ENCODE results near the gene MAP3K9. TPM values are rescaled to one million over a fixed set of nuclear protein-coding genes. Genes with fewer than 3 reads are reported as not detected.

Gene MAP3K9
- total and polyA plus RNA-seq, 2 of the 8 experiments (the other 6 are each of a cell fraction or from before 2014, with no cell fraction given) = 9.8 to 24.7 TPM

DNA sequence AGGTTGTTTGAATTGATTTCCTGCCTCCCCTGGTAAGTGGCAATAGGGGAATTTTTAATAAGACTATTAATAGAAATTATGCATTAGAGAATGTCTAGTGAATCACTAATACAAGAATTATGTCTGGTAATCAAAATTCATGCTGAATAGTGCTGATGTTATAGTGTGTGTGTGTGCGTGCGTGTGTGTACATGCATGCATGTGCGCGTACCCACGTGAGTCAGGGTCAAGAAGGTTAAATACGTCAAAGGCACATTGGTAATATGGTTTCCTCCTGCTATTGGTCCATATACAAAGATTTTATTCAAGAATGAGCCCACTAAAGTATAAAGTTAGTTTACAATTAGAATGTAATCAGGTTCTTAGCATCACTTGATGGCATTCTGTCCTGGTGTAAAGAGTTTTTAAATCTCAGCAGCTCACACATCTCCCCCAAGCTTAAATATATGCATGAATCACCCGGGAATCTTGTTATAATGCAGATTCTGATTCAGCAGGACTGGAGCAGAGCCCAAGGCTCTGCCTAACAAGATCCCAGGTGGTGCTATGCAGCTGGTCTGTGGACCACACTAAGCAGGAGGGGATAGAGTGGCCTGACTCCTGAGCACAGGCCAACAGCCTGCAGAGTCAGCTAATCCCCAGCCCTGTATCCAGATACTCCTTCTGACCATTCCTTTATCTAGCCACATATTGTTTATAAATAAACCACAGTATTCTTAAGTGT, 123.7 kb downstream of the MAP3K9 start:
- Histone ChIP-seq H4K20me1 (replicated peaks in 1 of 2; ENCODE audit: control insufficient read depth in 1 of 2, insufficient read depth in 2 of 2, low read length in 2 of 2) (no peaks in the 10 kb centered on the region), H3K4me1 (replicated peaks in 1 of 4; ENCODE audit: control insufficient read depth in 3 of 4, insufficient read depth in 4 of 4, low read length in 3 of 4) (peaks cover 2 to 13% (median 9%) of the 10 kb centered on the region in 4 experiments; a peak in 6 of 7 replicates), H4K5ac (ENCODE audit: insufficient read length, low read depth, low read length) (no peak overlapping the region), H2AK5ac (ENCODE audit: low read depth, low read length) (no peak overlapping the region), H2BK20ac (ENCODE audit: low read length) (peak overlapping the region; percentile 74; the same call in 1 of the 2 replicates), H2BK5ac (ENCODE audit: low read depth, low read length) (peak overlapping the region; percentile 9; the same call in 1 of the 2 replicates), H3K79me2 (ENCODE audit: control insufficient read depth in 1 of 2, insufficient read depth in 2 of 2, low read length in 2 of 2) (no peaks in the 10 kb centered on the region), H2BK15ac (ENCODE audit: low read length) (no peak overlapping the region; the same call in 1 of the 2 replicates), H3K4me2 (ENCODE audit: insufficient read depth in 1 of 2, low read depth in 2 of 2, low read length in 2 of 2) (peak overlapping the region in 1 of 2 experiments; percentile 23; a peak in 1 of 4 replicates), H4K8ac (ENCODE audit: extremely low read depth, insufficient read depth, low read length) (no peak overlapping the region), H2AFZ (ENCODE audit: low read length) (no peak overlapping the region), H2BK120ac (replicated peaks; ENCODE audit: low read depth, low read length) (no peak overlapping the region), H2BK12ac (ENCODE audit: low read depth, low read length) (peak overlapping the region; percentile 77; the same call in 1 of the 2 replicates), H3K27ac (ENCODE audit: low read depth, low read length) (no peak overlapping the region), H3K18ac (ENCODE audit: extremely low read depth, low read length) (peak overlapping the region; percentile 40; the same call in 1 of the 2 replicates), H3K4ac (replicated peaks; ENCODE audit: insufficient read length, low read depth, low read length) (no peak overlapping the region), H3K23ac (ENCODE audit: insufficient read length) (no peak overlapping the region), H3K9me3 (ENCODE audit: insufficient read depth in 2 of 2, low read depth in 1 of 2, low read length in 1 of 2) (no peaks in the 10 kb centered on the region), H3K36me3 (ENCODE audit: control insufficient read depth in 2 of 4, insufficient read depth in 4 of 4, low read length in 3 of 4) (no peaks in the 10 kb centered on the region), H4K91ac (replicated peaks; ENCODE audit: insufficient read length, low read length) (peak overlapping the region; percentile 70), H3K56ac (replicated peaks; ENCODE audit: insufficient read length, low read depth, low read length) (no peak overlapping the region), H3K79me1 (ENCODE audit: low read depth, low read length) (no peaks in the 10 kb centered on the region), H3K4me3 (ENCODE audit: extremely low read depth in 1 of 4, insufficient read depth in 2 of 4, low read depth in 3 of 4, low read length in 4 of 4) (peak overlapping the region in 1 of 4 experiments; percentile 6; a peak in 1 of 8 replicates), H3K27me3 (replicated peaks in 1 of 4; ENCODE audit: control insufficient read depth in 3 of 4, extremely low read depth in 1 of 4, insufficient read depth in 3 of 4, low read length in 3 of 4) (no peaks in the 10 kb centered on the region), H3K14ac (ENCODE audit: insufficient read length) (no peak overlapping the region), H3K9ac (replicated peaks in 1 of 4; ENCODE audit: extremely low read depth in 1 of 4, low read depth in 3 of 4, low read length in 3 of 4) (no peak overlapping the region), H3K23me2 (ENCODE audit: low read depth, low read length) (peaks cover 3% of the 10 kb centered on the region; the same call in 1 of the 2 replicates)
- CTCF ChIA-PET (ENCODE audit: partially characterized antibody) = interaction anchor here (0.7 to 2.4 kb wide), 6 partner anchors 8 to 28 kb away, joined by 3 to 6 read pairs (median 4); no protein-coding TSS in a partner anchor
- POLR2A ChIA-PET (ENCODE audit: partially characterized antibody) = interaction anchor here (3.3 kb wide), 1 partner anchor 23 kb away, joined by 25 read pairs; no protein-coding TSS in a partner anchor
- TF ChIP-seq RAD21 (IDR thresholded peaks at IDR 0.05 in 1 of 2, conservative IDR thresholded peaks at IDR 0.05 in 1 of 2; ENCODE audit: low read depth in 2 of 2, low read length in 2 of 2) = peak; percentile 6 to 34; a peak in 1 of 4 replicates
- TF ChIP-seq TCF12 (IDR thresholded peaks at IDR 0.05; ENCODE audit: low read depth, low read length) = peak; percentile 84; the same call in 1 of the 2 replicates
- TF ChIP-seq RXRA (IDR thresholded peaks at IDR 0.05; ENCODE audit: insufficient read depth, low read depth, low read length) = no peak
- 0 out of 2 replicates have a peak, but pooled peaks have one; percentile 3 for TF ChIP-seq MAFK (IDR thresholded peaks at IDR 0.05; ENCODE audit: low read depth, low read length)
- TF ChIP-seq, protein P1, sequence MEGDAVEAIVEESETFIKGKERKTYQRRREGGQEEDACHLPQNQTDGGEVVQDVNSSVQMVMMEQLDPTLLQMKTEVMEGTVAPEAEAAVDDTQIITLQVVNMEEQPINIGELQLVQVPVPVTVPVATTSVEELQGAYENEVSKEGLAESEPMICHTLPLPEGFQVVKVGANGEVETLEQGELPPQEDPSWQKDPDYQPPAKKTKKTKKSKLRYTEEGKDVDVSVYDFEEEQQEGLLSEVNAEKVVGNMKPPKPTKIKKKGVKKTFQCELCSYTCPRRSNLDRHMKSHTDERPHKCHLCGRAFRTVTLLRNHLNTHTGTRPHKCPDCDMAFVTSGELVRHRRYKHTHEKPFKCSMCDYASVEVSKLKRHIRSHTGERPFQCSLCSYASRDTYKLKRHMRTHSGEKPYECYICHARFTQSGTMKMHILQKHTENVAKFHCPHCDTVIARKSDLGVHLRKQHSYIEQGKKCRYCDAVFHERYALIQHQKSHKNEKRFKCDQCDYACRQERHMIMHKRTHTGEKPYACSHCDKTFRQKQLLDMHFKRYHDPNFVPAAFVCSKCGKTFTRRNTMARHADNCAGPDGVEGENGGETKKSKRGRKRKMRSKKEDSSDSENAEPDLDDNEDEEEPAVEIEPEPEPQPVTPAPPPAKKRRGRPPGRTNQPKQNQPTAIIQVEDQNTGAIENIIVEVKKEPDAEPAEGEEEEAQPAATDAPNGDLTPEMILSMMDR (IDR thresholded peaks at IDR 0.05; ENCODE audit: control extremely low read depth in 1 of 3, insufficient read depth in 1 of 3, low read depth in 1 of 3, low read length in 3 of 3) = no peak
- TF ChIP-seq, protein P2, sequence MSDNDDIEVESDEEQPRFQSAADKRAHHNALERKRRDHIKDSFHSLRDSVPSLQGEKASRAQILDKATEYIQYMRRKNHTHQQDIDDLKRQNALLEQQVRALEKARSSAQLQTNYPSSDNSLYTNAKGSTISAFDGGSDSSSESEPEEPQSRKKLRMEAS (IDR thresholded peaks at IDR 0.05) = no peak
- 79% methylated on average over 7 of the region's 7 CpGs; no CpG with 5 or more reads in 1 of the 2 experiments for WGBS, 2 experiments (ENCODE audit: extremely low coverage in 1 of 2, insufficient coverage in 1 of 2, insufficient read length in 1 of 2, insufficient replicate concordance in 2 of 2, low coverage in 1 of 2, low lambda C conversion rate in 2 of 2, missing lambda C conversion rate in 1 of 2)
- DNase-seq (ENCODE audit: low read depth in 1 of 2, low spot score in 2 of 2) (no peak), FAIRE-seq (peak; percentile 78)

All from H1 (cell line).